SJSA1 (cell line): Measurements from ENCODE around the gene SUMO2. TPM values are rescaled to one million over a fixed set of nuclear protein-coding genes. Genes with fewer than 3 reads are reported as not detected.
"Not testable (repeated sequence)": the region's sequence is repeated elsewhere in the genome, so short reads cannot be mapped to it uniquely, and the experiment has no call there.

Source experiments
- DNase-seq, 2 experiments: peaks; one replicate each; pipeline ENCODE4 v3.0.0-alpha.2; 2015 to 2020; ENCODE audit warnings: low spot score in 2 of 2, low read depth in 1 of 2
- H3K27ac ChIP-seq: fragments of 250-450 bp; sonication (Bioruptor Pico); 2 replicates; pipeline ENCODE4 v1.5.1; 2020; ENCODE audit warnings: mild to moderate bottlenecking, moderate library complexity
- H3K27me3 ChIP-seq: fragments of 250-450 bp; sonication (Bioruptor Pico); replicated peaks from 2 replicates; pipeline ENCODE4 v1.5.1; 2020; ENCODE audit warnings: mild to moderate bottlenecking, moderate library complexity
- H3K36me3 ChIP-seq: fragments of 250-450 bp; sonication (Bioruptor Pico); 2 replicates; pipeline ENCODE4 v1.5.1; 2020; ENCODE audit warnings: mild to moderate bottlenecking
- H3K4me1 ChIP-seq: fragments of 250-450 bp; sonication (Bioruptor Pico); replicated peaks from 2 replicates; pipeline ENCODE4 v1.6.1; 2021; ENCODE audit warnings: mild to moderate bottlenecking
- H3K4me3 ChIP-seq: fragments of 250-450 bp; sonication (Bioruptor Pico); 2 replicates; pipeline ENCODE4 v1.5.1; 2020; ENCODE audit warnings: mild to moderate bottlenecking
- H3K9me3 ChIP-seq: fragments of 250-450 bp; sonication (Bioruptor Pico); replicated peaks from 2 replicates; pipeline ENCODE4 v1.5.1; 2020; ENCODE audit warnings: mild to moderate bottlenecking
- total RNA-seq: library from RNA; depleted of rRNA; stranded (reverse); fragments of >200 nt; shearing (Covaris generic); gene quantifications from 2 replicates; pipeline ENCODE4 v1.2.3, GENCODE V29; 2014

The SUMO2 gene
- total RNA-seq, 1 experiment from 2014 or later = 212 TPM

GRCh38 chr17:75130632-75131277, 52.0 kb downstream of the SUMO2 start:
- no peaks in the 10 kb centered on the region for H3K27me3 ChIP-seq
- peak; percentile 80 to 87 for DNase-seq
- peaks cover 26% of the 10 kb centered on the region for H3K4me1 ChIP-seq
- peaks cover 66% of the 10 kb centered on the region for H3K36me3 ChIP-seq
- H3K27ac ChIP-seq = peak overlapping the region; percentile 71
- no peaks in the 10 kb centered on the region for H3K9me3 ChIP-seq
- H3K4me3 ChIP-seq = peak overlapping the region; percentile 80

- peaks cover 67% of the 10 kb centered on the region for H3K36me3 ChIP-seq
- peaks cover 32% of the 10 kb centered on the region for H3K4me1 ChIP-seq
- H3K27ac ChIP-seq = no peak overlapping the region
- H3K9me3 ChIP-seq = no peaks in the 10 kb centered on the region
- peak overlapping the region; percentile 80 for H3K4me3 ChIP-seq
- H3K27me3 ChIP-seq = no peaks in the 10 kb centered on the region
- no peak for DNase-seq
Observed at GRCh38 chr17:75130059-75130631, 52.6 kb downstream of the SUMO2 start.

- no peaks in the 10 kb centered on the region for H3K27me3 ChIP-seq
- no peak for DNase-seq
Observed at GRCh38 chr17:75129576-75129975, 53.2 kb downstream of the SUMO2 start.

GRCh38 chr17:75128694-75129505, 53.9 kb downstream of the SUMO2 start:
- Histone ChIP-seq H3K9me3 (no peaks in the 10 kb centered on the region), H3K27me3 (no peaks in the 10 kb centered on the region), H3K4me3 (no peak overlapping the region), H3K4me1 (peaks cover 45% of the 10 kb centered on the region), H3K36me3 (peaks cover 61% of the 10 kb centered on the region), H3K27ac (no peak overlapping the region)
- no peak for DNase-seq

More at GRCh38 chr17:75129576-75129975, 53.2 kb downstream of the SUMO2 start:
- Histone ChIP-seq H3K9me3 (no peaks in the 10 kb centered on the region), H3K27ac (no peak overlapping the region), H3K4me3 (no peak overlapping the region), H3K36me3 (peaks cover 65% of the 10 kb centered on the region), H3K4me1 (peaks cover 38% of the 10 kb centered on the region)

GRCh38 chr17:75127936-75128335, 54.8 kb downstream of the SUMO2 start:
- Histone ChIP-seq H3K4me1 (peaks cover 49% of the 10 kb centered on the region), H3K36me3 (peaks cover 65% of the 10 kb centered on the region)
- H3K27me3 ChIP-seq, H3K27ac ChIP-seq, H3K9me3 ChIP-seq, DNase-seq, H3K4me3 ChIP-seq: not testable (repeated sequence)

- H3K36me3 ChIP-seq = peaks cover 59% of the 10 kb centered on the region
- H3K27ac ChIP-seq = no peak overlapping the region
- no peaks in the 10 kb centered on the region for H3K27me3 ChIP-seq
- H3K9me3 ChIP-seq = no peaks in the 10 kb centered on the region
- peaks cover 43% of the 10 kb centered on the region for H3K4me1 ChIP-seq
- no peak for DNase-seq
- no peak overlapping the region for H3K4me3 ChIP-seq
Observed at GRCh38 chr17:75126954-75127353, 55.8 kb downstream of the SUMO2 start.

GRCh38 chr17:75125984-75126383, 56.8 kb downstream of the SUMO2 start:
- H3K27ac ChIP-seq = no peak overlapping the region
- no peak for DNase-seq
- peaks cover 37% of the 10 kb centered on the region for H3K4me1 ChIP-seq
- no peaks in the 10 kb centered on the region for H3K9me3 ChIP-seq
- H3K36me3 ChIP-seq = peaks cover 61% of the 10 kb centered on the region
- H3K4me3 ChIP-seq = no peak overlapping the region
- H3K27me3 ChIP-seq = no peaks in the 10 kb centered on the region

GRCh38 chr17:75124819-75125162, 58.0 kb downstream of the SUMO2 start:
- Histone ChIP-seq H3K36me3 (peaks cover 53% of the 10 kb centered on the region), H3K27ac (peak overlapping the region; percentile 75), H3K4me3 (no peak overlapping the region), H3K27me3 (no peaks in the 10 kb centered on the region), H3K4me1 (peaks cover 27% of the 10 kb centered on the region), H3K9me3 (no peaks in the 10 kb centered on the region)
- no peak for DNase-seq

- Histone ChIP-seq H3K27ac (peak overlapping the region; percentile 75), H3K36me3 (peaks cover 49% of the 10 kb centered on the region), H3K4me3 (no peak overlapping the region), H3K9me3 (no peaks in the 10 kb centered on the region), H3K27me3 (no peaks in the 10 kb centered on the region), H3K4me1 (peaks cover 27% of the 10 kb centered on the region)
- DNase-seq = peak; percentile 93 to 98
Observed at GRCh38 chr17:75124041-75124818, 58.5 kb downstream of the SUMO2 start.

GRCh38 chr17:75118307-75118706, 64.5 kb downstream of the SUMO2 start:
- Histone ChIP-seq H3K4me1 (peaks cover 11% of the 10 kb centered on the region), H3K4me3 (no peak overlapping the region), H3K9me3 (no peaks in the 10 kb centered on the region), H3K36me3 (peaks cover 55% of the 10 kb centered on the region), H3K27me3 (no peaks in the 10 kb centered on the region), H3K27ac (no peak overlapping the region)
- DNase-seq = no peak

- no peaks in the 10 kb centered on the region for H3K9me3 ChIP-seq
- H3K27me3 ChIP-seq = no peaks in the 10 kb centered on the region
- no peak for DNase-seq
- no peak overlapping the region for H3K27ac ChIP-seq
- no peak overlapping the region for H3K4me3 ChIP-seq
- peaks cover 53% of the 10 kb centered on the region for H3K36me3 ChIP-seq
- peaks cover 11% of the 10 kb centered on the region for H3K4me1 ChIP-seq
Observed at GRCh38 chr17:75116737-75117136, 66.0 kb downstream of the SUMO2 start.
